OCI-LY7 (cell line): Measurements from ENCODE around the gene NOTCH2. TPM values are rescaled to one million over a fixed set of nuclear protein-coding genes. Genes with fewer than 3 reads are reported as not detected.

ENCODE experiments used
- BruUV-seq: library from RNA; stranded (reverse); fragments of 400-500 nt; replicated peaks from 2 replicates; lab custom pipeline; 2021; lab: Mats Ljungman, UMichigan
- CTCF ChIA-PET: fragments of 300-600 bp; sonication (Branson Sonifier 250); formaldehyde crosslinking; loops from one replicate; lab custom pipeline; 2022; ENCODE audit warnings: antibody characterized with exemption; ENCODE audit not compliant: unreplicated experiment; lab: Charles Lee
- POLR2A ChIA-PET: fragments of 300-600 bp; sonication (Branson Sonifier 250); formaldehyde crosslinking; loops from one replicate; lab custom pipeline; 2022; ENCODE audit warnings: antibody characterized with exemption; lab: Charles Lee
- DNase-seq: peaks from one replicate; pipeline ENCODE4 v3.0.0-alpha.2; 2015; ENCODE audit warnings: low spot score
- H2AFZ ChIP-seq: fragments of 200-600 bp; sonication (generic), shearing (Covaris generic); 2 replicates; pipeline ENCODE4 v1.6.1; 2014; ENCODE audit warnings: mild to moderate bottlenecking, antibody characterized with exemption, low read length, moderate library complexity
- H3K27ac ChIP-seq: fragments of 200-600 bp; sonication (generic); 2 replicates; pipeline ENCODE4 v1.5.1; 2014; ENCODE audit warnings: mixed run types, low read depth, mild to moderate bottlenecking, moderate library complexity, low read length, inconsistent platforms; ENCODE audit not compliant: poor library complexity, severe bottlenecking
- H3K36me3 ChIP-seq: fragments of 200-600 bp; sonication (generic); 2 replicates; pipeline ENCODE4 v1.6.1; 2014; ENCODE audit warnings: mild to moderate bottlenecking, antibody characterized with exemption, low read length, moderate library complexity, mixed read lengths; ENCODE audit not compliant: insufficient read depth
- H3K4me1 ChIP-seq: fragments of 200-600 bp; sonication (generic); 2 replicates; pipeline ENCODE4 v1.5.1; 2014; ENCODE audit warnings: mild to moderate bottlenecking, low read length; ENCODE audit not compliant: insufficient read depth, poor library complexity, severe bottlenecking
- H3K4me2 ChIP-seq: fragments of 200-600 bp; sonication (generic); 2 replicates; pipeline ENCODE4 v1.6.1; 2014; ENCODE audit warnings: mild to moderate bottlenecking, low read length
- H3K4me3 ChIP-seq: fragments of 200-600 bp; sonication (generic); 2 replicates; pipeline ENCODE4 v1.5.1; 2014; ENCODE audit warnings: mild to moderate bottlenecking, low read depth, low read length; ENCODE audit not compliant: poor library complexity, severe bottlenecking
- H3K79me2 ChIP-seq: fragments of 200-600 bp; sonication (generic); 2 replicates; pipeline ENCODE4 v1.6.1; 2016; ENCODE audit warnings: low read depth, mild to moderate bottlenecking, low read length, moderate library complexity, mixed read lengths; ENCODE audit not compliant: insufficient read depth
- H3K9me2 ChIP-seq: fragments of 200-600 bp; sonication (generic); 2 replicates; pipeline ENCODE4 v1.6.1; 2016; ENCODE audit warnings: mild to moderate bottlenecking, low read length, mixed read lengths; ENCODE audit not compliant: insufficient read depth
- H3K9me3 ChIP-seq: fragments of 200-600 bp; sonication (generic); 2 replicates; pipeline ENCODE4 v1.6.1; 2014; ENCODE audit warnings: mild to moderate bottlenecking, mixed run types, low read length, mixed read lengths
- H4K20me1 ChIP-seq: fragments of 200-600 bp; sonication (generic); 2 replicates; pipeline ENCODE4 v1.6.1; 2014; ENCODE audit warnings: mild to moderate bottlenecking, antibody characterized with exemption, low read length, moderate library complexity, mixed read lengths; ENCODE audit not compliant: insufficient read depth
- CTCF ChIP-seq: fragments of 200-600 bp; sonication (generic); conservative IDR thresholded peaks from 2 replicates; pipeline ENCODE4 v1.5.1; 2014; ENCODE audit warnings: mild to moderate bottlenecking, antibody characterized with exemption, low read length, moderate library complexity, mixed read lengths
- EZH2phosphoT487 ChIP-seq: fragments of 200-600 bp; sonication (generic); IDR thresholded peaks from 2 replicates; pipeline ENCODE4 v1.6.1; 2018; ENCODE audit warnings: low read depth, borderline replicate concordance, mild to moderate bottlenecking, mixed run types, antibody characterized with exemption, low read length, moderate library complexity, mixed read lengths
- intact Hi-C: fragments of 100-400 bp; cut with micrococcal nuclease; formaldehyde crosslinking; loops from one replicate; pipeline ENCODE4 v1.10.0; 2022; ENCODE audit not compliant: unreplicated experiment
- total RNA-seq, 2 experiments: library from RNA; depleted of rRNA in 1 of 2; stranded (reverse); fragments of >200 nt in 1 of 2; shearing (Covaris generic) in 1 of 2; gene quantifications; 2 replicates each; pipeline ENCODE4 v1.2.3, GENCODE V29; 2014 to 2022

NOTCH2 gene
- total RNA-seq, 2 experiments from 2014 or later: 31.0 to 50.6 TPM

DNA sequence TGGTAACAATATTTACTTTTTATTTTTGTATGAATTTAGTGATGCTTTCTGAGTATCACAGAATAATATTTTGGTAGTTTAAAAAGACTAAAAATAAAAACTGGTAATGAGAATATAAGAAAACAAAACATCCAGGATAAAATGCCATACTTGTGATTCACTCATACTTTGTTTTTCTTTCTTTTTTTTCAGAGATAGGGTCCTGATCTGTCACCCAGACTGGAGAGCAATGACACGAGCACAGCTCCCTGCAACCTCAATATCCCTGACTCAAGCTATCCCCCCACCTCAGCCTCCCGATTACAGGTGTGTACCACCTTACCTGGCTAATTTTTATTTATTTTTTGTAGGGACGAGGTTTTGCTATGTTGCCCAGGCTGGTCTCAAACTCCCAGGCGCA lies 109.0 kb downstream of the NOTCH2 start:
- ChIA-PET CTCF (no interaction called here), POLR2A (no interaction called here)
- TF ChIP-seq CTCF: no peak
- TF ChIP-seq EZH2phosphoT487: no peak
- no peak for DNase-seq
- Histone ChIP-seq H3K79me2 (no peaks in the 10 kb centered on the region), H3K9me2 (no peaks in the 10 kb centered on the region), H3K27ac (no peak overlapping the region), H3K36me3 (peaks cover 23% of the 10 kb centered on the region), H3K4me3 (no peak overlapping the region), H3K9me3 (no peaks in the 10 kb centered on the region), H4K20me1 (no peaks in the 10 kb centered on the region), H3K4me1 (no peaks in the 10 kb centered on the region), H2AFZ (no peak overlapping the region), H3K4me2 (no peak overlapping the region)
- BruUV-seq: no TSS peak
- intact Hi-C loops: no loop called here

DNA sequence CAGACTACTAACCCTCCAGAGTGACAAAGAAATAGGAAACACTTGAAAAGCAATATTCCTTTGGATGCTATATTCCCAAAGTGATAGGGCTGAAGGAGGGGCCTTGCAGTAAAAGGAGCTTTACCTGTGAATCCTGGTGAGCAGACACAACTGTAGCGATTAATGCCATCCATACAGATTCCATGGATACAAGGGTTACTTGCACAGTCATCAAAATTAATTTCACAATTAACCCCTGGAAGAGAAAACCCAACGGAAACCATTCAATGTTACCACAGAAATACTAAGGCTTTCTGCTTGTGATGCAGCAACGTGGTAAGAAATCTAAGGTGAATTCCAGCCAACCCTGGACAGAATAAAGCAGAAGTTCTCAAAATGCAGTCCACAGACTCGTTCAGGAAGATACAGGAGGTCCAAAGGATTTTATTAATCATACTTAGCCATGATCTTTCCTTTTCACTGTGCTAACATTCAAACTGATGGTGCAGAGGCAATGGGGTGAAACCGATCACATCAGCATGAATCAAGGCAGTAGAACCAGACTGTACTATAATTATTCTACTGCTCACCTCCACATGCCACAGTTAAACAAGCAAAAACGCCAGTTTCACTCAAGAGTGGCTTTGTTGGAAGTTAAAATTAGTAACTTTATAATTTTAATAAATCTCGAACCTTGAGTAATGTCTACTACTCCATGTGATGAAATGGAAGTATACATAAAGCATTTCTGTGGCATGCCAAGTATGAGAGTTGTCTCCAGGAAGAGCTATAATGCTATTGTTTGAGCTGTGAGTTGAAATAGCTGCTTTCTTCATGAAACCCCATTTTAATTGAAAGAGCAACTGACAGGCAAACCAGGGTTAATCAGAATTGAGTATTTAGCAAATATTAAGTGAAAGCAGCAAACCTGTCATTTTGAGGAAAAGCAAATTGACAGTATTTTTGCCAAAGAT lies 109.9 kb downstream of the NOTCH2 start:
- H3K36me3 ChIP-seq: peaks cover 18% of the 10 kb centered on the region
- H3K9me2 ChIP-seq: no peaks in the 10 kb centered on the region
- H3K27ac ChIP-seq: no peak overlapping the region
- no peaks in the 10 kb centered on the region for H3K4me1 ChIP-seq
- BruUV-seq: no TSS peak
- ChIA-PET POLR2A (no interaction called here), CTCF (no interaction called here)
- H3K4me2 ChIP-seq: no peak overlapping the region
- no peak overlapping the region for H3K4me3 ChIP-seq
- no peak overlapping the region for H2AFZ ChIP-seq
- no peaks in the 10 kb centered on the region for H3K79me2 ChIP-seq
- intact Hi-C loops: loop anchor here (10.0 kb wide), 1 partner anchor 55 kb away; no protein-coding TSS in a partner anchor
- no peaks in the 10 kb centered on the region for H4K20me1 ChIP-seq
- TF ChIP-seq CTCF (no peak), EZH2phosphoT487 (no peak)
- no peak for DNase-seq
- H3K9me3 ChIP-seq: no peaks in the 10 kb centered on the region

DNA sequence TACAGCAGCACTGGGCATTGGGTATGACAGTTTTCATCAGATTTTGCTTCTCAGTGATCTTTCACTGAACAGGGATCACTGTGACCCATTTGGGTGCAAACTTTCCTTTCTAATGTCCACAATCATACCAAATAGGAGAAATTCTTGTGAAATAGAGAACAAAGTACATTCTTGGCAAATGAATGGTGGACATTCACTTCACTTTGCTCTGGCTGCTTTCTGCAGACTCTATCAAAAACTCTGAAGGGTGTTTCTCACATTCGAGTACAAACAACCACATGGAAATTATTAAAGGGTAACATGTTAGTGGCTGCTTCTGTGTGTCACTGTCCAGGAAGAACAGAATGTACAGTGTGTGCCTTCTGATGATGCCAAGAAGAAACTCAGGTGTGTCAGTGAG lies 111.2 kb downstream of the NOTCH2 start:
- ChIA-PET POLR2A (no interaction called here), CTCF (no interaction called here)
- no peak for DNase-seq
- no peak overlapping the region for H2AFZ ChIP-seq
- H3K36me3 ChIP-seq: peaks cover 24% of the 10 kb centered on the region
- no peaks in the 10 kb centered on the region for H3K9me3 ChIP-seq
- no peaks in the 10 kb centered on the region for H4K20me1 ChIP-seq
- H3K79me2 ChIP-seq: no peaks in the 10 kb centered on the region
- no peak overlapping the region for H3K4me3 ChIP-seq
- no peaks in the 10 kb centered on the region for H3K4me1 ChIP-seq
- no peak overlapping the region for H3K27ac ChIP-seq
- intact Hi-C loops: loop anchor here (10.0 kb wide), 1 partner anchor 53 kb away; no protein-coding TSS in a partner anchor
- TF ChIP-seq EZH2phosphoT487 (no peak), CTCF (no peak)
- no peaks in the 10 kb centered on the region for H3K9me2 ChIP-seq
- no TSS peak for BruUV-seq
- H3K4me2 ChIP-seq: no peak overlapping the region
